Right cardiac atrium (tissue), 5 donors: ENCODE results near the gene PODXL2. TPM values are rescaled to one million over a fixed set of nuclear protein-coding genes. Genes with fewer than 3 reads are reported as not detected.
"Not testable (repeated sequence)": the region's sequence is repeated elsewhere in the genome, so short reads cannot be mapped to it uniquely, and the experiment has no call there.

Experiments used
- ATAC-seq, 2 donors: fragments of 200-7000 bp; cut with Tn5 transposase; one replicate each; pipeline versions ENCODE4 v1.8.0 to v1.9.1; 2020; ENCODE audit warnings: moderate library complexity in 2 of 2, mild to moderate bottlenecking in 1 of 2
- DNase-seq, 3 donors: peaks; one replicate each; pipeline ENCODE4 v3.0.0-alpha.2; 2020
- H3K27ac ChIP-seq: one replicate; pipeline ENCODE4 v1.5.1; 2013; ENCODE audit warnings: mild to moderate bottlenecking, low read length, control low read depth, moderate library complexity
- H3K27me3 ChIP-seq: one replicate; pipeline ENCODE4 v1.6.1; 2013; ENCODE audit not compliant: control insufficient read depth, insufficient read depth
- H3K4me1 ChIP-seq: one replicate; pipeline ENCODE4 v1.6.1; 2013; ENCODE audit warnings: low read length; ENCODE audit not compliant: control insufficient read depth, insufficient read depth
- H3K4me3 ChIP-seq: one replicate; pipeline ENCODE4 v1.5.1; 2013; ENCODE audit warnings: low read length, control low read depth
- H3K9me3 ChIP-seq: one replicate; pipeline ENCODE4 v1.6.1; 2013; ENCODE audit warnings: low read length; ENCODE audit not compliant: control insufficient read depth
- WGBS: extraction: QIAGEN DNeasy Blood & Tissue Kit; methylation state at CpG from one replicate; pipeline ENCODE4 v1.1.7; 2013; 5-methylcytosine and 5-hydroxymethylcytosine counted together
- intact Hi-C, 4 donors: fragments of 100-400 bp; cut with DNase I; formaldehyde crosslinking; loops; one replicate each; pipeline versions ENCODE4 v1.11.0 to v1.14.0; 2022 to 2023
- polyA plus RNA-seq: library from polyadenylated mRNA; stranded (reverse); fragments of 200-250 nt; gene quantifications from one replicate; pipeline ENCODE4 v1.2.3, GENCODE V29; 2013
- total RNA-seq, 4 donors: library from RNA; stranded (reverse); fragmentation: NEBNext Ultra II Directional; extraction: Animal tissue kit (Norgen Biotek cat#: 25700); gene quantifications; one replicate each; pipeline ENCODE4 v1.2.1, GENCODE V29; 2021
- donor health status: healthy with polysubstance abuse.
- donor health status: DM: no; HTN: yes; CAD: no.
- donor health status: DM: no; HTN: no; CAD: no.
- donor health status: DM: no; HTN: yes; CAD: no; lungs with severe emphysema.
- donor health status: DM: yes; HTN: yes; CAD: no.

The PODXL2 gene
- total and polyA plus RNA-seq, 5 donors, result 1.5 to 3.0 (median 2.1) TPM

DNA sequence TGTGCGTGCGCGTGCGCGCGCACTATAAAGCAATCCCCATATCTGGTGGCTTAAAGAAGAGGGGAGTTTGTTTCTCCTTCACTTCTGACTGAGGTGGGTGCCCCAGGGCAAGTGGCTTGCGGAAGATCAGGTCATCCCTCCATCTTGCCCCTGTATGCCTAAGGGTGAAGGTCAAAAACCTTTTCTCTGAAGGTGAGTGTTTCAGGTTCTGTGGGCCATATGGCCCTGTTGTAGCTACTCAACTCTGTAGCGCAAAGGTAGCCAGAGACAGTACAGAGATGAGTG lies 49.3 kb downstream of the PODXL2 start:
- WGBS, result 93% methylated on average over 8 of the region's 8 CpGs
- Histone ChIP-seq H3K9me3 (no peaks in the 10 kb centered on the region), H3K4me3 (no peak overlapping the region), H3K27ac (no peak overlapping the region), H3K27me3 (no peaks in the 10 kb centered on the region), H3K4me1 (peaks cover 5% of the 10 kb centered on the region)
- no peak for ATAC-seq
- intact Hi-C loops, result no loop called here
- no peak for DNase-seq

GRCh38 chr3:127678611-127679533 lies 49.9 kb downstream of the PODXL2 start:
- intact Hi-C loops, result no loop called here
- DNase-seq, result peak in 1 of 3 donors; percentile 44
- ATAC-seq, result no peak
- 79% methylated on average over 12 of the region's 12 CpGs for WGBS
- H3K27ac ChIP-seq, result no peak overlapping the region
- H3K4me1 ChIP-seq, result peaks cover 4% of the 10 kb centered on the region
- H3K9me3 ChIP-seq, result no peaks in the 10 kb centered on the region
- H3K27me3 ChIP-seq, result no peaks in the 10 kb centered on the region
- no peak overlapping the region for H3K4me3 ChIP-seq

- ATAC-seq (no peak), DNase-seq (peak in 2 of 3 donors; percentile 53 to 57)
- Histone ChIP-seq H3K9me3 (no peaks in the 10 kb centered on the region), H3K4me3 (no peak overlapping the region), H3K27ac (no peak overlapping the region), H3K27me3 (no peaks in the 10 kb centered on the region), H3K4me1 (no peaks in the 10 kb centered on the region)
- intact Hi-C loops, result no loop called here
- WGBS, result 88% methylated on average over 21 of the region's 21 CpGs
Measured at GRCh38 chr3:127679534-127680145, 50.7 kb downstream of the PODXL2 start.

GRCh38 chr3:127680146-127680661 lies 51.2 kb downstream of the PODXL2 start:
- DNase-seq (peak in 1 of 3 donors; percentile 40), ATAC-seq (no peak)
- 97% methylated on average over 21 of the region's 21 CpGs for WGBS
- Histone ChIP-seq H3K9me3 (no peaks in the 10 kb centered on the region), H3K4me1 (no peaks in the 10 kb centered on the region), H3K4me3 (no peak overlapping the region), H3K27ac (no peak overlapping the region), H3K27me3 (no peaks in the 10 kb centered on the region)
- intact Hi-C loops, result no loop called here

DNA sequence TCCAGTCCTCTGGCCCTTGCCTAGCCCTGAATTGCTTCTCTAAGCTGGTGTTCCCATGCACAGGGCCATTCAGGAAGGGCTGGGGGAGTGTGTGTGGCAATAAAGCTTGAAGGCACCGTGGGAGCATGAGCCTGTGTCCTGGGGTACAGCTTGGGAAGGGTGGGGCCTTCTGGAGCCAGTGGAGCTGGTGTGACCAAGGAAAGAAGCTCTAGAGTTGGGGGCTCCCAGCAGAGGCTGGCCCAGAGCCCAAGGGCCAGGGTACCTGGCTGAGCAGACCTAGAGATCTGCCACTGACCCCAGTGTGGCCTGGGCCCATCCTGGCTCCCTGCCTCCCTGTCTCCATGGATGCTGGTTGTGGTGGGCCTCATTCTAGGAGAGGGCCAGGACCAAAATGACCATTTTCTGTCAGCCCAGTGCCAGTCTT lies 51.8 kb downstream of the PODXL2 start:
- H3K9me3 ChIP-seq, result no peaks in the 10 kb centered on the region
- WGBS, result 88% methylated on average over 1 of the region's 1 CpG
- H3K4me3 ChIP-seq, result no peak overlapping the region
- peak in 1 of 3 donors; percentile 27 for DNase-seq
- no peaks in the 10 kb centered on the region for H3K27me3 ChIP-seq
- intact Hi-C loops, result no loop called here
- ATAC-seq, result no peak
- H3K27ac ChIP-seq, result no peak overlapping the region
- no peaks in the 10 kb centered on the region for H3K4me1 ChIP-seq

GRCh38 chr3:127682175-127682554 lies 53.2 kb downstream of the PODXL2 start:
- not testable (repeated sequence) for ATAC-seq

GRCh38 chr3:127682561-127682960 lies 53.6 kb downstream of the PODXL2 start:
- peak in 2 of 3 donors; percentile 24 to 39 for DNase-seq
- no peaks in the 10 kb centered on the region for H3K4me1 ChIP-seq
- H3K9me3 ChIP-seq, result no peaks in the 10 kb centered on the region
- intact Hi-C loops, result no loop called here
- H3K27ac ChIP-seq, result no peak overlapping the region
- no peak overlapping the region for H3K4me3 ChIP-seq
- ATAC-seq, result no peak
- no peaks in the 10 kb centered on the region for H3K27me3 ChIP-seq
- WGBS, result 87% methylated on average over 8 of the region's 8 CpGs

More at GRCh38 chr3:127682175-127682554, 53.2 kb downstream of the PODXL2 start:
- H3K4me1 ChIP-seq, H3K4me3 ChIP-seq, H3K27me3 ChIP-seq, intact Hi-C loops, H3K9me3 ChIP-seq, H3K27ac ChIP-seq: not testable (repeated sequence)
- 92% methylated on average over 6 of the region's 6 CpGs for WGBS
- DNase-seq, result peak in 1 of 3 donors; percentile 18

GRCh38 chr3:127684871-127685707 lies 56.1 kb downstream of the PODXL2 start:
- intact Hi-C loops, result loop anchor here in 1 of 4 donors (5.0 kb wide), 1 partner anchor 137 kb away; the partner anchor contains the start of gene MGLL
- H3K27ac ChIP-seq, result no peak overlapping the region

DNA sequence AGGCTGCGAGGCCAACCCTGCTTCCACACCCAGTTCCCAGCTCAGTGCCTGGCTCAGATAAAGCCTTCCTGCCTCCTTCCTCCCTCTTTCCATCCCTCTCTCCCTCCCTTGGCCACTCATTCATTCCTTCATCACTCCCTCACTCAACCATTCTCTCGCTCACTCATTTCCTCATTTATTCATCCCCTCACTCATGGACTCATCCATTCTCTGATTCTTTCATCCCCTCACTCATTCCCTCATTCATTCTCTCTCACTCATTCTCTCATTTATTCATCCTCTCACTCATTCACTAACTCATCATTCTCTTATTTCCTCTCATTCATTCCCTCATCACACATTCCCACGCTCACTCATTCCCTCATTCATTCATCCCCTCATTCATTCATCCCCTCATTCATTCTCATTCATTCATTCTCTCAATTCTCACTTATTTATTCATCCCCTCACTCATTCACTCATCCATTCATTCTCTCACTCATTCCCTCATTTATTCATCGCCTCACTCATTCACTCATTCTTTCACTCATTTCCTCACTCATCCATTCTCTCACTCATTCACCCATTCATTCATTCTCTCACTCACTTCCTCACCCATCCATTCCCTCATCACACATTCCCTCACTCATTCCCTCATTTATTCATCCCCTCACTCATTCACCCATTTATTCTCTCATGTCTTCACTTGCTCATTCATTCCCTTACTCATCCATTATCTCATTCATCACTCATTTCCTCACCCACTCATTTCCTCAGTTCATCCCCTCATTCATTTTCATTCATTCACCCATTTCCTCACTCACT lies 56.9 kb downstream of the PODXL2 start:
- DNase-seq, result no peak
- 81% methylated on average over 4 of the region's 4 CpGs for WGBS
- no peak for ATAC-seq
- intact Hi-C loops, result loop anchor here in 1 of 4 donors (5.0 kb wide), 1 partner anchor 136 kb away; the partner anchor contains the start of gene MGLL
- Histone ChIP-seq H3K4me3 (no peak overlapping the region), H3K27ac (no peak overlapping the region), H3K27me3 (no peaks in the 10 kb centered on the region), H3K4me1 (peaks cover 11% of the 10 kb centered on the region), H3K9me3 (no peaks in the 10 kb centered on the region)

More at GRCh38 chr3:127684871-127685707, 56.1 kb downstream of the PODXL2 start:
- Histone ChIP-seq H3K4me1 (peaks cover 7% of the 10 kb centered on the region), H3K9me3 (no peaks in the 10 kb centered on the region), H3K27me3 (no peaks in the 10 kb centered on the region), H3K4me3 (no peak overlapping the region)
- ATAC-seq, result no peak
- DNase-seq, result peak in 2 of 3 donors; percentile 46 to 49
- 79% methylated on average over 22 of the region's 22 CpGs for WGBS

DNA sequence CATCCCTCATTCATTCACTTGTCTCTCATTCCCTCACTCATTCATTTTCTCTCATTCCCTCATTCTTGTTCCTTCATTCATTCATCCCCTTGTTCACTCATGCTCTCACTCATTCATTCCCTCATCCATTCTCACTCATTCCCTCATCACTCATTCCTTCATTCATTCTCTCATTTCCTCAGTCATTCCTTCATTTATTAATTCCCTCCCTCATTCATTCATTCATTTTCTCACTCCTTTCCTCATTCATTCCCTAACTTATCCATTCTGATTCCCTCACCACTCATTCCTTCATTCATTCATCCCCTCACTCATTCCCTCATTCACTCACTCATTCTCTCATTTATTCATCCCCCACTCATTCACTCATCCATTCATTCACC lies 57.5 kb downstream of the PODXL2 start:
- H3K4me1 ChIP-seq, result peaks cover 11% of the 10 kb centered on the region
- H3K4me3 ChIP-seq, result no peak overlapping the region
- H3K27me3 ChIP-seq, result no peaks in the 10 kb centered on the region
- DNase-seq, result no peak
- intact Hi-C loops, result loop anchor here in 1 of 4 donors (5.0 kb wide), 1 partner anchor 136 kb away; the partner anchor contains the start of gene MGLL
- no peak for ATAC-seq
- H3K27ac ChIP-seq, result no peak overlapping the region
- H3K9me3 ChIP-seq, result no peaks in the 10 kb centered on the region
